GM06990 (cell line): Measurements from ENCODE around the gene ZDHHC18.

Experiments used
- DNase-seq: peaks from one replicate; pipeline ENCODE4 v3.0.0-alpha.2; 2011; ENCODE audit not compliant: insufficient read length; ENCODE audit errors: extremely low read depth
- H3K27me3 ChIP-seq: replicated peaks from 2 replicates; pipeline ENCODE4 v1.6.0; 2011; ENCODE audit warnings: low read length; ENCODE audit not compliant: control insufficient read depth, insufficient read depth
- H3K36me3 ChIP-seq: 2 replicates; pipeline ENCODE4 v1.5.1; 2011; ENCODE audit warnings: low read length; ENCODE audit not compliant: control insufficient read depth, insufficient read depth
- H3K4me3 ChIP-seq: replicated peaks from 2 replicates; pipeline ENCODE4 v1.5.1; 2011; ENCODE audit warnings: low read depth, mild to moderate bottlenecking, control low read depth, low read length
- CTCF ChIP-seq: IDR thresholded peaks from 2 replicates; pipeline ENCODE4 v1.5.1; 2011; ENCODE audit warnings: low read length, control low read depth, mild to moderate bottlenecking, inconsistent platforms; ENCODE audit not compliant: insufficient read depth, poor library complexity, severe bottlenecking

ZDHHC18 gene

GRCh38 chr1:26856181-26856580 is 29.7 kb downstream of the ZDHHC18 start:
- peaks cover 41% of the 10 kb centered on the region for H3K36me3 ChIP-seq

GRCh38 chr1:26856604-26857469 is 30.3 kb downstream of the ZDHHC18 start:
- DNase-seq: no peak
- TF ChIP-seq CTCF: no peak
- H3K27me3 ChIP-seq: no peaks in the 10 kb centered on the region
- no peak overlapping the region for H3K4me3 ChIP-seq
- H3K36me3 ChIP-seq: peaks cover 34% of the 10 kb centered on the region

More at GRCh38 chr1:26856181-26856580, 29.7 kb downstream of the ZDHHC18 start:
- no peak overlapping the region for H3K4me3 ChIP-seq
- no peak for DNase-seq
- TF ChIP-seq CTCF: no peak
- no peaks in the 10 kb centered on the region for H3K27me3 ChIP-seq

GRCh38 chr1:26857473-26858060 is 31.1 kb downstream of the ZDHHC18 start:
- H3K36me3 ChIP-seq: peaks cover 31% of the 10 kb centered on the region
- no peaks in the 10 kb centered on the region for H3K27me3 ChIP-seq
- DNase-seq: no peak
- no peak for TF ChIP-seq CTCF
- H3K4me3 ChIP-seq: no peak overlapping the region

- no peak overlapping the region for H3K4me3 ChIP-seq
- no peak for TF ChIP-seq CTCF
- no peak for DNase-seq
- H3K36me3 ChIP-seq: peaks cover 27% of the 10 kb centered on the region
- H3K27me3 ChIP-seq: no peaks in the 10 kb centered on the region
Measured at GRCh38 chr1:26858160-26858559, 31.7 kb downstream of the ZDHHC18 start.

- no peak for DNase-seq
- Histone ChIP-seq H3K4me3 (no peak overlapping the region), H3K27me3 (no peaks in the 10 kb centered on the region), H3K36me3 (peaks cover 19% of the 10 kb centered on the region)
- TF ChIP-seq CTCF: no peak
Measured at GRCh38 chr1:26858891-26859640, 32.6 kb downstream of the ZDHHC18 start.
